Measurements from ENCODE around the gene RAB39A. TPM values are rescaled to one million over a fixed set of nuclear protein-coding genes. Genes with fewer than 3 reads are reported as not detected.

Gene RAB39A
- total and polyA plus RNA-seq, 3 donors from 2014 or later: 1.6 to 2.0 (median 1.9) TPM

DNA sequence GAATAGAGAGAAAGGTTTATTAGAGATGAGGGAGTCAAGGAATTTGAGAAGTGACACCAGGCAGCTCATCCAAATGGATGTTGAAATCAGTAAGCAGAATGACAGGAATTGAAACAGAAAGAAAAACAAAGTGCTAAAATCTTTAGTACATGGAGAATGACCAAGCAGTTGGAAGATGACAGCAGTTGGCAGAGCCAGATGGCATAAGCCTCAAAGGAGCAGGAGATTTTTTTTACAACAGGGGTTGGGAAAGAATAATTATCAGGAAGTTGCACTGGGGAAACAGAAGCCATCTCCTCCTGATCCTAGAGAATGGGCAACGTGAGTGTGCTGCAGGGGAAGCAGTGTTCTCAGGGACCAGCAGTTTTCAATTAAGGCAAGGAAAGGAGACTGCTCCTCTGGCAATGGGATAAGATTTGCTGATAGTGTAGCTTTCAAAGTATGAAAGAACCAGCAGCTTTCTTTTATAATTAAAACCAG is 28.9 kb downstream of the RAB39A start:
- Histone ChIP-seq H3K4me3 (no peak overlapping the region), H3K4me1 (no peaks in the 10 kb centered on the region), H3K27me3 (no peaks in the 10 kb centered on the region), H3K27ac (no peak overlapping the region), H3K36me3 (ENCODE audit: low read depth, missing control alignments) (no peaks in the 10 kb centered on the region), H3K9me3 (no peaks in the 10 kb centered on the region)
- no peak for TF ChIP-seq POLR2A (IDR thresholded peaks at IDR 0.05)
- TF ChIP-seq, protein P1, sequence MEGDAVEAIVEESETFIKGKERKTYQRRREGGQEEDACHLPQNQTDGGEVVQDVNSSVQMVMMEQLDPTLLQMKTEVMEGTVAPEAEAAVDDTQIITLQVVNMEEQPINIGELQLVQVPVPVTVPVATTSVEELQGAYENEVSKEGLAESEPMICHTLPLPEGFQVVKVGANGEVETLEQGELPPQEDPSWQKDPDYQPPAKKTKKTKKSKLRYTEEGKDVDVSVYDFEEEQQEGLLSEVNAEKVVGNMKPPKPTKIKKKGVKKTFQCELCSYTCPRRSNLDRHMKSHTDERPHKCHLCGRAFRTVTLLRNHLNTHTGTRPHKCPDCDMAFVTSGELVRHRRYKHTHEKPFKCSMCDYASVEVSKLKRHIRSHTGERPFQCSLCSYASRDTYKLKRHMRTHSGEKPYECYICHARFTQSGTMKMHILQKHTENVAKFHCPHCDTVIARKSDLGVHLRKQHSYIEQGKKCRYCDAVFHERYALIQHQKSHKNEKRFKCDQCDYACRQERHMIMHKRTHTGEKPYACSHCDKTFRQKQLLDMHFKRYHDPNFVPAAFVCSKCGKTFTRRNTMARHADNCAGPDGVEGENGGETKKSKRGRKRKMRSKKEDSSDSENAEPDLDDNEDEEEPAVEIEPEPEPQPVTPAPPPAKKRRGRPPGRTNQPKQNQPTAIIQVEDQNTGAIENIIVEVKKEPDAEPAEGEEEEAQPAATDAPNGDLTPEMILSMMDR (IDR thresholded peaks at IDR 0.05): no peak
- intact Hi-C loops (cut with DNase I; ENCODE audit: low total_unique reads): no loop called here
- 20 to 23% methylated on average over 1 of the region's 1 CpG for WGBS, 2 donors
- DNase-seq: no peak

DNA sequence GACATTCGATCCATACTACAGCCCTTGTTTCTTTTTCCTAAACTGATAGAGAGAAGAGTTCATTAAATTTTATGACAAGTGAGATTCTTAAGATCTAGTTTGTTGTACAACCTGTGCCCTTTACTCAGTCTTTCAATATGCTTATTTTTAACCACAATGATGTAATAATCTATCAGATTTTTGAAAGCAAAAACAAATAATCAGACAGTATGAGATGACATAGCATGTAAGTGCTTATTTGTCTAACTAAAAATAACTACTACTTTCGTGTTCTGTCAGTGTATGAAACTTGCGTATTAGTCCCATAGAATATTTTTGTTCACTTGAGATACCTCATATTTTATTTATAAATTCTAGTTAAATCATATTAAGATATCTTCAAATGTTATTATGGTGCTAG is 33.2 kb downstream of the RAB39A start:
- intact Hi-C loops (cut with DNase I; ENCODE audit: low total_unique reads): no loop called here
- WGBS, 2 donors: 77 to 85% methylated on average over 3 of the region's 3 CpGs
- Histone ChIP-seq H3K27me3 (no peaks in the 10 kb centered on the region), H3K27ac (no peak overlapping the region), H3K9me3 (no peaks in the 10 kb centered on the region), H3K4me1 (no peaks in the 10 kb centered on the region), H3K4me3 (no peak overlapping the region), H3K36me3 (ENCODE audit: low read depth, missing control alignments) (no peaks in the 10 kb centered on the region)
- TF ChIP-seq, protein P1 (IDR thresholded peaks at IDR 0.05): no peak
- TF ChIP-seq POLR2A (IDR thresholded peaks at IDR 0.05): no peak
- no peak for DNase-seq

DNA sequence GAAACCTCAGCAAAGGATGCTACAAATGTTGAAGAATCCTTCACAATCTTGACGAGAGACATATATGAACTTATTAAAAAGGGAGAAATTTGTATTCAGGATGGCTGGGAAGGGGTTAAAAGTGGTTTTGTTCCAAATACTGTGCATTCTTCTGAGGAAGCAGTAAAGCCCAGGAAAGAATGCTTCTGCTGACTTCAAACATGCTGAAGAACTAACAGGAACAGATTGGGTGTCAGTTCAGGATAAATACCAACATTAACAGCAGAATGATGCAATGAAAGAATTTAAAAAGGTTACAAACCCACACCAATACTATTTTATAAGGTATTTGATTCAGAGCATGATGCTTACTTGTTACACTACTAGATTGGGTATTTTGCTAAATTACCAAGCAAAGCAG is 33.9 kb downstream of the RAB39A start:
- H3K9me3 ChIP-seq: no peaks in the 10 kb centered on the region
- WGBS, 2 donors: 65 to 86% methylated on average over 1 of the region's 1 CpG
- intact Hi-C loops (cut with DNase I; ENCODE audit: low total_unique reads): no loop called here
- H3K4me3 ChIP-seq: no peak overlapping the region
- no peaks in the 10 kb centered on the region for H3K27me3 ChIP-seq
- no peak for DNase-seq
- H3K36me3 ChIP-seq (ENCODE audit: low read depth, missing control alignments): no peaks in the 10 kb centered on the region
- H3K4me1 ChIP-seq: no peaks in the 10 kb centered on the region
- TF ChIP-seq, protein P1 (IDR thresholded peaks at IDR 0.05): no peak
- no peak for TF ChIP-seq POLR2A (IDR thresholded peaks at IDR 0.05)
- H3K27ac ChIP-seq: no peak overlapping the region

DNA sequence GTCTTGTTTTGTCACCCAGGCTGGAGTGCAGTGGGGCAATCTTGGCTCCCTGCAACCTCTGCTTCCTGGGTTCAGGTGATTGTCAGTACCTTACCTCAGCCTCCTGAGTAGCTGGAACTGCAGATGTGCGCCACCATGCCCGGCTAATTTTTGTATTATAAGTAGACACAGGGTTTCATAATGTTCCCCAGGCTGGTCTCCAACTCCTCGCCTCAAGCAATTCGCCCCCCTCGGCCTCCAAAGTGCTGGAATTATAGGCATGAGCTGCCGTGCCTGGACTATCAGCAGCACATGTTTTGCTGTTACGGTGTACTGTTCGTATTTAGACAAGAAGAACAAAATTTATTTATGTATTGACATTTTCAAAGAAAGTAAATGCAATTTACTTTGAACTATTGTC is 34.8 kb downstream of the RAB39A start:
- intact Hi-C loops (cut with DNase I; ENCODE audit: low total_unique reads): no loop called here
- Histone ChIP-seq H3K4me3 (no peak overlapping the region), H3K27me3 (no peaks in the 10 kb centered on the region), H3K4me1 (no peaks in the 10 kb centered on the region), H3K9me3 (no peaks in the 10 kb centered on the region), H3K36me3 (ENCODE audit: low read depth, missing control alignments) (no peaks in the 10 kb centered on the region), H3K27ac (no peak overlapping the region)
- 82 to 83% methylated on average over 8 of the region's 8 CpGs for WGBS, 2 donors
- TF ChIP-seq, protein P1 (IDR thresholded peaks at IDR 0.05): no peak
- no peak for TF ChIP-seq POLR2A (IDR thresholded peaks at IDR 0.05)
- no peak for DNase-seq

DNA sequence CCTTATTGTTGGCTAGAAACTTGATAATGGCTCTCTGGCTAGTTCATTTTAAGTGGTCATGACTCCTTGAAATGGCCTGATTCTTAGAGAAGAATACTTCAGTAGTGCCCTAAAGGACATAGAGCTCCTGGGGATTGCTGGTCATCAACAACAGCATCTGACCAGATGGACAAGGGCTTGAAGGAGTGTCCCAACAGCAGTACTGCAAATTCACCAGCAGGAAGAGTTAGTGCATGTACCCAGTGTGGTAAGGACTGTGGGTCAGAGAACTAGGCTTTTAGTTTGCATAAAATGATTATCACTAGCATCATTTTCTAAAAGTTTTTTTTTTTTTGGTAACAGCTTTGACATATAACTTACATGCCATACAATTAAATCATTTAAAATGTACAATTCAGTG is 41.0 kb downstream of the RAB39A start:
- Histone ChIP-seq H3K4me3 (no peak overlapping the region), H3K27ac (no peak overlapping the region), H3K36me3 (ENCODE audit: low read depth, missing control alignments) (no peaks in the 10 kb centered on the region), H3K4me1 (no peaks in the 10 kb centered on the region), H3K9me3 (no peaks in the 10 kb centered on the region), H3K27me3 (no peaks in the 10 kb centered on the region)
- intact Hi-C loops (cut with DNase I; ENCODE audit: low total_unique reads): no loop called here
- no peak for TF ChIP-seq POLR2A (IDR thresholded peaks at IDR 0.05)
- TF ChIP-seq, protein P1 (IDR thresholded peaks at IDR 0.05): no peak
- no peak for DNase-seq

Data from testis (tissue), 3 donors.